OCI-LY7 (cell line): ENCODE results near the gene TGFB1. TPM values are rescaled to one million over a fixed set of nuclear protein-coding genes. Genes with fewer than 3 reads are reported as not detected.

Experiments used
- BruUV-seq: library from RNA; stranded (reverse); fragments of 400-500 nt; replicated peaks from 2 replicates; lab custom pipeline; 2021; lab: Mats Ljungman, UMichigan
- CTCF ChIA-PET: fragments of 300-600 bp; sonication (Branson Sonifier 250); formaldehyde crosslinking; loops from one replicate; lab custom pipeline; 2022; ENCODE audit warnings: antibody characterized with exemption; ENCODE audit not compliant: unreplicated experiment; lab: Charles Lee
- POLR2A ChIA-PET: fragments of 300-600 bp; sonication (Branson Sonifier 250); formaldehyde crosslinking; loops from one replicate; lab custom pipeline; 2022; ENCODE audit warnings: antibody characterized with exemption; lab: Charles Lee
- DNase-seq: peaks from one replicate; pipeline ENCODE4 v3.0.0-alpha.2; 2015; ENCODE audit warnings: low spot score
- H2AFZ ChIP-seq: fragments of 200-600 bp; sonication (generic), shearing (Covaris generic); 2 replicates; pipeline ENCODE4 v1.6.1; 2014; ENCODE audit warnings: mild to moderate bottlenecking, antibody characterized with exemption, low read length, moderate library complexity
- H3K27ac ChIP-seq: fragments of 200-600 bp; sonication (generic); 2 replicates; pipeline ENCODE4 v1.5.1; 2014; ENCODE audit warnings: mixed run types, low read depth, mild to moderate bottlenecking, moderate library complexity, low read length, inconsistent platforms; ENCODE audit not compliant: poor library complexity, severe bottlenecking
- H3K36me3 ChIP-seq: fragments of 200-600 bp; sonication (generic); 2 replicates; pipeline ENCODE4 v1.6.1; 2014; ENCODE audit warnings: mild to moderate bottlenecking, antibody characterized with exemption, low read length, moderate library complexity, mixed read lengths; ENCODE audit not compliant: insufficient read depth
- H3K4me1 ChIP-seq: fragments of 200-600 bp; sonication (generic); 2 replicates; pipeline ENCODE4 v1.5.1; 2014; ENCODE audit warnings: mild to moderate bottlenecking, low read length; ENCODE audit not compliant: insufficient read depth, poor library complexity, severe bottlenecking
- H3K4me2 ChIP-seq: fragments of 200-600 bp; sonication (generic); 2 replicates; pipeline ENCODE4 v1.6.1; 2014; ENCODE audit warnings: mild to moderate bottlenecking, low read length
- H3K4me3 ChIP-seq: fragments of 200-600 bp; sonication (generic); 2 replicates; pipeline ENCODE4 v1.5.1; 2014; ENCODE audit warnings: mild to moderate bottlenecking, low read depth, low read length; ENCODE audit not compliant: poor library complexity, severe bottlenecking
- H3K79me2 ChIP-seq: fragments of 200-600 bp; sonication (generic); 2 replicates; pipeline ENCODE4 v1.6.1; 2016; ENCODE audit warnings: low read depth, mild to moderate bottlenecking, low read length, moderate library complexity, mixed read lengths; ENCODE audit not compliant: insufficient read depth
- H3K9me2 ChIP-seq: fragments of 200-600 bp; sonication (generic); 2 replicates; pipeline ENCODE4 v1.6.1; 2016; ENCODE audit warnings: mild to moderate bottlenecking, low read length, mixed read lengths; ENCODE audit not compliant: insufficient read depth
- H3K9me3 ChIP-seq: fragments of 200-600 bp; sonication (generic); 2 replicates; pipeline ENCODE4 v1.6.1; 2014; ENCODE audit warnings: mild to moderate bottlenecking, mixed run types, low read length, mixed read lengths
- H4K20me1 ChIP-seq: fragments of 200-600 bp; sonication (generic); 2 replicates; pipeline ENCODE4 v1.6.1; 2014; ENCODE audit warnings: mild to moderate bottlenecking, antibody characterized with exemption, low read length, moderate library complexity, mixed read lengths; ENCODE audit not compliant: insufficient read depth
- EZH2phosphoT487 ChIP-seq: fragments of 200-600 bp; sonication (generic); IDR thresholded peaks from 2 replicates; pipeline ENCODE4 v1.6.1; 2018; ENCODE audit warnings: low read depth, borderline replicate concordance, mild to moderate bottlenecking, mixed run types, antibody characterized with exemption, low read length, moderate library complexity, mixed read lengths
- intact Hi-C: fragments of 100-400 bp; cut with micrococcal nuclease; formaldehyde crosslinking; loops from one replicate; pipeline ENCODE4 v1.10.0; 2022; ENCODE audit not compliant: unreplicated experiment
- total RNA-seq, 2 experiments: library from RNA; depleted of rRNA in 1 of 2; stranded (reverse); fragments of >200 nt in 1 of 2; shearing (Covaris generic) in 1 of 2; gene quantifications; 2 replicates each; pipeline ENCODE4 v1.2.3, GENCODE V29; 2014 to 2022
- TF ChIP-seq, protein P1 (sequence below): fragments of 200-600 bp; sonication (generic); conservative IDR thresholded peaks from 2 replicates; pipeline ENCODE4 v1.5.1; 2014; ENCODE audit warnings: mild to moderate bottlenecking, antibody characterized with exemption, low read length, moderate library complexity, mixed read lengths

TGFB1 gene
- total RNA-seq, 2 experiments from 2014 or later, result 15.5 to 88.8 TPM

DNA sequence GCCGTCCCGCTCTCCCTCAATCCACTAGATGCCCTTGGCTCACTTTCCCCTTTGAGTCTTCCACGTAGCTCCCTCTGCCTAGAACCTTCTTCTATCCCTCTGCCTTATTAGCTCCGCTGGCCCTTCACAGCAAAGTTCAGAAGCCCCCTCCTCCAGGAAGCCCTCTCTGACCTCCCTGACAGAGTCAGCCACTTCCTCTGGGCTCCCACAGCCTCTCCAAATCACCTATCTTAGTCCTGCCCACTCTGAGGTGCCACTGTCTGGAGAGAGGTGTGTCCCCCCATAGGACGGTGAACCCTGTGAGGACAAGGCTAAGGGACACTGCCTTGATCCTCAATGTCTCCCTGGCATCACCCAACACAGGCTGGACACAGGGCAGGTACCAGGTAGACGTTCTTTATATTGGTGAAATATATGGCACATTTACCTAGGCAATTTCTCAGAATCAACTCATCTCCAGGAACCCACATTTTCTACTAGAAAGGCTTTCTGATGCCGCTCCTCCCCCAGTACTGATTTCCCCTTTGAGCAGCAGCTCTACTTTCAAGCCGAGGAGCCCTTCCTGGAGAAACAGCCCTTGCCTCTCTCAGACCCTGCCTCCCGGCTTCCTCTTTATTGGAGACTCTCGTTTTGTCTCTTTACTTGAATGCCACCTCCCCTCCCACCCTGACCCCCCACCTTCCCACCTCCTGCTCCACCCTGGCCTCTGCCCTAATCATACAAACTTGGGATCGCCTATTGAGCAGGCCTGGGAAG lies 3.4 kb upstream of the TGFB1 start:
- ChIA-PET POLR2A (interaction anchor here (0.5 to 0.6 kb wide), 2 partner anchors 94 to 97 kb away, joined by 3 to 4 read pairs; no protein-coding TSS in a partner anchor), CTCF (no interaction called here)
- Histone ChIP-seq H3K4me3 (no peak overlapping the region), H3K9me3 (no peaks in the 10 kb centered on the region), H2AFZ (no peak overlapping the region), H3K36me3 (no peaks in the 10 kb centered on the region), H3K9me2 (no peaks in the 10 kb centered on the region), H4K20me1 (no peaks in the 10 kb centered on the region; the same call in 1 of the 2 replicates), H3K4me1 (peaks cover 6% of the 10 kb centered on the region), H3K79me2 (peaks cover 14% of the 10 kb centered on the region; the same call in 1 of the 2 replicates), H3K27ac (no peak overlapping the region), H3K4me2 (no peak overlapping the region)
- TF ChIP-seq EZH2phosphoT487, result no peak
- TF ChIP-seq, protein P1, sequence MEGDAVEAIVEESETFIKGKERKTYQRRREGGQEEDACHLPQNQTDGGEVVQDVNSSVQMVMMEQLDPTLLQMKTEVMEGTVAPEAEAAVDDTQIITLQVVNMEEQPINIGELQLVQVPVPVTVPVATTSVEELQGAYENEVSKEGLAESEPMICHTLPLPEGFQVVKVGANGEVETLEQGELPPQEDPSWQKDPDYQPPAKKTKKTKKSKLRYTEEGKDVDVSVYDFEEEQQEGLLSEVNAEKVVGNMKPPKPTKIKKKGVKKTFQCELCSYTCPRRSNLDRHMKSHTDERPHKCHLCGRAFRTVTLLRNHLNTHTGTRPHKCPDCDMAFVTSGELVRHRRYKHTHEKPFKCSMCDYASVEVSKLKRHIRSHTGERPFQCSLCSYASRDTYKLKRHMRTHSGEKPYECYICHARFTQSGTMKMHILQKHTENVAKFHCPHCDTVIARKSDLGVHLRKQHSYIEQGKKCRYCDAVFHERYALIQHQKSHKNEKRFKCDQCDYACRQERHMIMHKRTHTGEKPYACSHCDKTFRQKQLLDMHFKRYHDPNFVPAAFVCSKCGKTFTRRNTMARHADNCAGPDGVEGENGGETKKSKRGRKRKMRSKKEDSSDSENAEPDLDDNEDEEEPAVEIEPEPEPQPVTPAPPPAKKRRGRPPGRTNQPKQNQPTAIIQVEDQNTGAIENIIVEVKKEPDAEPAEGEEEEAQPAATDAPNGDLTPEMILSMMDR, result no peak
- intact Hi-C loops, result no loop called here
- DNase-seq, result no peak
- no TSS peak for BruUV-seq

DNA sequence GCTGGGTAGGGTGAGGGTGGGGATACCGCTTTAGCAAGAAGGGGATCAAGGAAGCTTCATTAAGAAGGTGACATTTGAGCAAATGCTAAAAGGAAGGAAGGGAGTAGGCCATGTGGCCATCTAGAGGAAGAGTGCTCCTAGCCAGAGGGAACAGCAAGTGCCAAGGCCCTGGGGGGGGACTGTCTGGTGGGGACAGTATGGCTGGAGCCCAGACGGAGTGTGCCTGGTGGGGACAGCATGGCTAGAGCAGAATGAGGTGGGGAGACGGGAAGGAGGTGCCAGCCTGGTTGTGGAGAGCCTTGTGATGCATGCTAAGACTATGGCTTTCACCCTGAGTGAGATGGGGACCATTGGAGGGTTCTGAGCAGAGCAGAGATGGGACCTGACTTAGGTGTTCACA lies 2.1 kb upstream of the TGFB1 start:
- Histone ChIP-seq H3K27ac (no peak overlapping the region), H3K4me1 (peaks cover 11% of the 10 kb centered on the region), H3K4me2 (no peak overlapping the region), H3K4me3 (no peak overlapping the region), H3K9me2 (no peaks in the 10 kb centered on the region), H3K9me3 (no peaks in the 10 kb centered on the region), H4K20me1 (peaks cover 4% of the 10 kb centered on the region), H2AFZ (no peak overlapping the region), H3K36me3 (peaks cover 5% of the 10 kb centered on the region; the same call in 1 of the 2 replicates), H3K79me2 (peaks cover 28% of the 10 kb centered on the region; the same call in 1 of the 2 replicates)
- no peak for TF ChIP-seq EZH2phosphoT487
- TF ChIP-seq, protein P1, result no peak
- POLR2A ChIA-PET, result interaction anchor here (1.5 kb wide), 1 partner anchor 9 kb away, joined by 8 read pairs; the partner anchor contains the start of gene B9D2
- no peak for DNase-seq
- intact Hi-C loops, result no loop called here
- BruUV-seq, result no TSS peak
- CTCF ChIA-PET, result interaction anchor here (0.9 kb wide), 1 partner anchor 8 kb away, joined by 3 read pairs; the partner anchor contains the start of gene B9D2
